Tibial nerve (tissue), 4 donors: ENCODE data around the gene SHB.

ENCODE experiments used
- EP300 ChIP-seq, 2 donors: sonication (generic); formaldehyde crosslinking; IDR thresholded peaks; one replicate each; pipeline ENCODE4 v1.6.1; 2017; ENCODE audit warnings: antibody characterized with exemption in 2 of 2, mild to moderate bottlenecking in 1 of 2
- POLR2A ChIP-seq, 2 donors: fragments of 450-650 bp; IDR thresholded peaks; one replicate each; pipeline ENCODE4 v1.6.1; 2017; ENCODE audit warnings: antibody characterized with exemption in 2 of 2, mild to moderate bottlenecking in 2 of 2, moderate library complexity in 2 of 2
- TF ChIP-seq, protein P1 (sequence below), 5 experiments: fragments of 200-600 bp in 3 of 5; fragments of 450-650 bp in 2 of 5; sonication (generic) in 3 of 5; IDR thresholded peaks; one replicate each; pipeline ENCODE4 v1.5.1; 2016 to 2019; ENCODE audit warnings: antibody characterized with exemption in 5 of 5, mild to moderate bottlenecking in 3 of 5, moderate library complexity in 2 of 5

DNA sequence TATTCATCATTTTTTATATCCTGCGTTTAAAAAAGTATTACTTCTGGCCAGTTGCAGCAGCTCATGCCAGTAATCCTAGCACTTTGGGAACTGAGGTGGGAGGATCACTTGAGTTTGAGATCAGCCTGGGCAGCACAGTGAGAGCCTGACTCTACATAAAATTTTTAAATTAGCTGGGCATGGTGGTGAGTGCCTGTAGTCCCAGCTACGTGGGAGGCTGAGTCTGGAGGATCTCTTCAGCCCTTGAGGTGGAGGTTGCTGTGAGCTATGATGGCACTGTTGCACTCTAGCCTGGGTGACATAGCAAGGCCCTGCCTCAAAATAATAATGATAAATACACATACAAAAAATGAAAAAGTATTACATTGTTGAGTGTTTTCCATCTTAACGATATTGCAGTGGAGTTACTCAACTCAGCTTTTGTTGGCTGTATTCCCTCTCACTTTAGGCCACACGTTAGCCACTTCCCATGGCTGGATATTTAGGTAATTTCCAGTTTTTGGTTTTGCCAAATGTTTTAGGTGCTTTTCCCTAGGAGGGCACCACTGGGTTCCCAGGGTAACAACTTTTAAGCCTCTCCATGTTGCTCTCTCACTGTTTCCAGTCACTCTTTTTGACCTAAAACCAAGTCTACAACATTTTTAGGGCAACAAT lies 20.6 kb downstream of the SHB start:
- TF ChIP-seq EP300 (IDR thresholded peaks at IDR 0.05) (no peak), POLR2A (IDR thresholded peaks at IDR 0.05) (no peak)
- TF ChIP-seq, protein P1, sequence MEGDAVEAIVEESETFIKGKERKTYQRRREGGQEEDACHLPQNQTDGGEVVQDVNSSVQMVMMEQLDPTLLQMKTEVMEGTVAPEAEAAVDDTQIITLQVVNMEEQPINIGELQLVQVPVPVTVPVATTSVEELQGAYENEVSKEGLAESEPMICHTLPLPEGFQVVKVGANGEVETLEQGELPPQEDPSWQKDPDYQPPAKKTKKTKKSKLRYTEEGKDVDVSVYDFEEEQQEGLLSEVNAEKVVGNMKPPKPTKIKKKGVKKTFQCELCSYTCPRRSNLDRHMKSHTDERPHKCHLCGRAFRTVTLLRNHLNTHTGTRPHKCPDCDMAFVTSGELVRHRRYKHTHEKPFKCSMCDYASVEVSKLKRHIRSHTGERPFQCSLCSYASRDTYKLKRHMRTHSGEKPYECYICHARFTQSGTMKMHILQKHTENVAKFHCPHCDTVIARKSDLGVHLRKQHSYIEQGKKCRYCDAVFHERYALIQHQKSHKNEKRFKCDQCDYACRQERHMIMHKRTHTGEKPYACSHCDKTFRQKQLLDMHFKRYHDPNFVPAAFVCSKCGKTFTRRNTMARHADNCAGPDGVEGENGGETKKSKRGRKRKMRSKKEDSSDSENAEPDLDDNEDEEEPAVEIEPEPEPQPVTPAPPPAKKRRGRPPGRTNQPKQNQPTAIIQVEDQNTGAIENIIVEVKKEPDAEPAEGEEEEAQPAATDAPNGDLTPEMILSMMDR (IDR thresholded peaks at IDR 0.05): no peak
